ENCODE measurements around the gene GABBR2. TPM values are rescaled to one million over a fixed set of nuclear protein-coding genes. Genes with fewer than 3 reads are reported as not detected.

The GABBR2 gene
- total RNA-seq, 4 donors from 2014 or later: 0.32 to 1.7 TPM; not detected in 2

GRCh38 chr9:98612061-98612752, 96.5 kb downstream of the GABBR2 start:
- Histone ChIP-seq H3K4me1 (no peaks in the 10 kb centered on the region), H3K36me3 (no peaks in the 10 kb centered on the region), H3K27ac (no peak overlapping the region), H3K27me3 (peaks cover 3% of the 10 kb centered on the region), H3K4me3 (no peak overlapping the region), H3K9me3 (no peaks in the 10 kb centered on the region)
- WGBS: 56% methylated on average over 6 of the region's 6 CpGs
- no peak for DNase-seq (ENCODE audit: low spot score in 2 of 2)
- no peak for TF ChIP-seq EP300 (IDR thresholded peaks at IDR 0.05)
- no peak for TF ChIP-seq CTCF (IDR thresholded peaks at IDR 0.05)
- no peak for TF ChIP-seq POLR2AphosphoS5 (IDR thresholded peaks at IDR 0.05)
- no peak for TF ChIP-seq POLR2A (IDR thresholded peaks at IDR 0.05)

- Histone ChIP-seq H3K27ac (no peak overlapping the region), H3K9me3 (no peaks in the 10 kb centered on the region), H3K4me1 (no peaks in the 10 kb centered on the region), H3K4me3 (no peak overlapping the region), H3K36me3 (no peaks in the 10 kb centered on the region), H3K27me3 (peaks cover 1% of the 10 kb centered on the region)
- no peak for DNase-seq (ENCODE audit: low spot score in 2 of 2)
- no peak for TF ChIP-seq EP300 (IDR thresholded peaks at IDR 0.05)
- no peak for TF ChIP-seq POLR2A (IDR thresholded peaks at IDR 0.05)
- TF ChIP-seq POLR2AphosphoS5 (IDR thresholded peaks at IDR 0.05): no peak
- TF ChIP-seq CTCF (IDR thresholded peaks at IDR 0.05): no peak
- 83% methylated on average over 2 of the region's 2 CpGs for WGBS
Measured at GRCh38 chr9:98611319-98611718, 97.4 kb downstream of the GABBR2 start.

GRCh38 chr9:98610711-98611110, 98.0 kb downstream of the GABBR2 start:
- Histone ChIP-seq H3K4me1 (no peaks in the 10 kb centered on the region), H3K4me3 (no peak overlapping the region), H3K36me3 (no peaks in the 10 kb centered on the region), H3K9me3 (no peaks in the 10 kb centered on the region), H3K27ac (no peak overlapping the region), H3K27me3 (no peaks in the 10 kb centered on the region)
- WGBS: 66% methylated on average over 5 of the region's 5 CpGs
- no peak for TF ChIP-seq POLR2A (IDR thresholded peaks at IDR 0.05)
- TF ChIP-seq EP300 (IDR thresholded peaks at IDR 0.05): no peak
- no peak for DNase-seq (ENCODE audit: low spot score in 2 of 2)

GRCh38 chr9:98610211-98610610, 98.5 kb downstream of the GABBR2 start:
- WGBS: 86% methylated on average over 2 of the region's 2 CpGs
- Histone ChIP-seq H3K4me3 (no peak overlapping the region), H3K9me3 (no peaks in the 10 kb centered on the region), H3K4me1 (no peaks in the 10 kb centered on the region), H3K36me3 (no peaks in the 10 kb centered on the region), H3K27me3 (no peaks in the 10 kb centered on the region), H3K27ac (no peak overlapping the region)
- TF ChIP-seq POLR2A (IDR thresholded peaks at IDR 0.05): no peak
- no peak for TF ChIP-seq CTCF (IDR thresholded peaks at IDR 0.05)
- TF ChIP-seq POLR2AphosphoS5 (IDR thresholded peaks at IDR 0.05): no peak
- TF ChIP-seq EP300 (IDR thresholded peaks at IDR 0.05): no peak
- DNase-seq (ENCODE audit: low spot score in 2 of 2): no peak

GRCh38 chr9:98609646-98610045, 99.1 kb downstream of the GABBR2 start:
- H3K27ac ChIP-seq: no peak overlapping the region
- TF ChIP-seq EP300 (IDR thresholded peaks at IDR 0.05) (no peak), POLR2AphosphoS5 (IDR thresholded peaks at IDR 0.05) (no peak), POLR2A (IDR thresholded peaks at IDR 0.05) (no peak), CTCF (IDR thresholded peaks at IDR 0.05) (no peak)
- no peaks in the 10 kb centered on the region for H3K27me3 ChIP-seq
- H3K9me3 ChIP-seq: no peaks in the 10 kb centered on the region
- DNase-seq (ENCODE audit: low spot score in 2 of 2): no peak
- no peaks in the 10 kb centered on the region for H3K36me3 ChIP-seq
- 94% methylated on average over 3 of the region's 6 CpGs for WGBS
- H3K4me3 ChIP-seq: no peak overlapping the region
- no peaks in the 10 kb centered on the region for H3K4me1 ChIP-seq

All from suprapubic skin (tissue), 4 donors.